Mammary epithelial cell (primary cell): ENCODE measurements around the gene MYORG.

Source experiments
- CTCF ChIP-seq, 2 donors: IDR thresholded peaks in 1 of 2; conservative IDR thresholded peaks in 1 of 2; 2 replicates each; pipeline ENCODE4 v1.5.1; 2011 to 2012; ENCODE audit warnings: inconsistent platforms in 2 of 2, low read length in 2 of 2, mild to moderate bottlenecking in 2 of 2, control low read depth in 1 of 2, low read depth in 1 of 2; ENCODE audit not compliant: insufficient read depth in 1 of 2; ENCODE audit errors: extremely low read depth in 1 of 2
- EZH2 ChIP-seq: IDR thresholded peaks from 2 replicates; pipeline ENCODE4 v1.6.1; 2012; ENCODE audit warnings: low read length, inconsistent platforms, borderline replicate concordance

DNA sequence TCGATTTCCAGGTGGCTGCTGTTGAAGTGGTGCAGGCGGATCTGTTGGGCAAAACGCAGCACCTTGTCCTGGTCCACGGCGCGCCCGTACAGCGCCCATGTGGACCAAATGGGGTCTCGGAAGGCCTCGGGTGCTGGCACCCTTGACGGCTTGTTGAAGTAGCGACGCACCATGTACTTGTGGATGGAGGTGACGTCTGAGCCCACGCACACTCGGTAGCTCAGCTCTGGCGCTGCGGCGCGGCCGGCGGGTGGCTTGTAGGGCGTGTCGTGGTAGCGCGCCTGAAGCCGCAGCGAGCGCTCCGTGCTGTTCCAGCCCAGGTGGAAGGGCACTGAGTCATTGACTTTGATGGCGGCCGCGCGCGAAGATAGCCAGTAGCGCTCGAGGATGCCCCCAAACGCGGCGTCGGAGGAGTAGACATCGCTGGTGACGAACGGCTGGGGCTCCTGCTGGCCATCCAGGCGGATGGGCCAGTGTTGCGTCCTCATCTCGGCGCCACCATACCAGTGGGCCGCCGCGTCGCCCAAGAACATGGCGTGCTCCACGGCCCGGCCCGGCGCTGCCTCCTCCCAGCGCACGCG, 4.7 kb downstream of the MYORG start:
- TF ChIP-seq CTCF (conservative IDR thresholded peaks at IDR 0.05 in 1 of 2, IDR thresholded peaks at IDR 0.05 in 1 of 2; ENCODE audit: extremely low read depth in 1 of 2, insufficient read depth in 1 of 2, low read depth in 1 of 2, low read length in 2 of 2) (no peak), EZH2 (no peak)
